Neural cell (in vitro differentiated cells): Measurements from ENCODE around the gene ADGRB3.

Source experiments
- EZH2 ChIP-seq: fragments of 200-600, 300-800 bp; shearing (Covaris generic), sonication (generic); IDR thresholded peaks from 2 replicates; pipeline ENCODE4 v1.6.1; 2014; ENCODE audit warnings: antibody characterized with exemption, low read length, borderline replicate concordance, mild to moderate bottlenecking; ENCODE audit not compliant: insufficient read depth, poor library complexity, severe bottlenecking
- TF ChIP-seq, protein P1 (sequence below): fragments of 450-650 bp; IDR thresholded peaks from 2 replicates; pipeline ENCODE4 v1.5.1; 2014; ENCODE audit warnings: antibody characterized with exemption, mild to moderate bottlenecking, moderate library complexity; ENCODE audit not compliant: poor library complexity, severe bottlenecking

DNA sequence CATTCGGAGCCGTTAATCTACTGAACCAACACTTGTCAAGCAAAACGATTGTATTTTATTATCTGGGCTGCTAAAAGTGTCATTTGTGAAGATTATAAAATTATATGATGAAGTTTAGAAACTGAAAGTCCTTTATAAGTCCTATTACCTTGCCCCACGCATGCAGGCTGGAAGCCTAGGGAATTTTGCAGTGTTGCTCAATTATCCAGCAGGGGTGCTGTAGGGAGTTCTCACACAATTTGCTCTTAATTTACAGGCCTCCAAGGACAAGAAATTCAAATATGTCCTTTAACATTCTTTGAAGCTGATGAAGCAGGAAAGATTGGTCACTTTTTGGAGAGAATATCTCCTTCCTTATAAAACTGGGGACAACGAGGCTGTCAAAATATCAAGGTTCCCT, 792.8 kb downstream of the ADGRB3 start:
- TF ChIP-seq, protein P1, sequence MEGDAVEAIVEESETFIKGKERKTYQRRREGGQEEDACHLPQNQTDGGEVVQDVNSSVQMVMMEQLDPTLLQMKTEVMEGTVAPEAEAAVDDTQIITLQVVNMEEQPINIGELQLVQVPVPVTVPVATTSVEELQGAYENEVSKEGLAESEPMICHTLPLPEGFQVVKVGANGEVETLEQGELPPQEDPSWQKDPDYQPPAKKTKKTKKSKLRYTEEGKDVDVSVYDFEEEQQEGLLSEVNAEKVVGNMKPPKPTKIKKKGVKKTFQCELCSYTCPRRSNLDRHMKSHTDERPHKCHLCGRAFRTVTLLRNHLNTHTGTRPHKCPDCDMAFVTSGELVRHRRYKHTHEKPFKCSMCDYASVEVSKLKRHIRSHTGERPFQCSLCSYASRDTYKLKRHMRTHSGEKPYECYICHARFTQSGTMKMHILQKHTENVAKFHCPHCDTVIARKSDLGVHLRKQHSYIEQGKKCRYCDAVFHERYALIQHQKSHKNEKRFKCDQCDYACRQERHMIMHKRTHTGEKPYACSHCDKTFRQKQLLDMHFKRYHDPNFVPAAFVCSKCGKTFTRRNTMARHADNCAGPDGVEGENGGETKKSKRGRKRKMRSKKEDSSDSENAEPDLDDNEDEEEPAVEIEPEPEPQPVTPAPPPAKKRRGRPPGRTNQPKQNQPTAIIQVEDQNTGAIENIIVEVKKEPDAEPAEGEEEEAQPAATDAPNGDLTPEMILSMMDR: no peak
- TF ChIP-seq EZH2: no peak
